GM12874 (cell line): ENCODE data around the gene SPATA13.

ENCODE experiments used
- TF ChIP-seq, protein P1 (sequence below): IDR thresholded peaks from 2 replicates; pipeline ENCODE4 v1.5.1; 2011; ENCODE audit warnings: low read depth, mild to moderate bottlenecking, control low read depth, low read length, moderate library complexity; ENCODE audit not compliant: insufficient read depth

The SPATA13 gene

GRCh38 chr13:24203273-24203672, 42.8 kb downstream of the SPATA13 start:
- TF ChIP-seq, protein P1, sequence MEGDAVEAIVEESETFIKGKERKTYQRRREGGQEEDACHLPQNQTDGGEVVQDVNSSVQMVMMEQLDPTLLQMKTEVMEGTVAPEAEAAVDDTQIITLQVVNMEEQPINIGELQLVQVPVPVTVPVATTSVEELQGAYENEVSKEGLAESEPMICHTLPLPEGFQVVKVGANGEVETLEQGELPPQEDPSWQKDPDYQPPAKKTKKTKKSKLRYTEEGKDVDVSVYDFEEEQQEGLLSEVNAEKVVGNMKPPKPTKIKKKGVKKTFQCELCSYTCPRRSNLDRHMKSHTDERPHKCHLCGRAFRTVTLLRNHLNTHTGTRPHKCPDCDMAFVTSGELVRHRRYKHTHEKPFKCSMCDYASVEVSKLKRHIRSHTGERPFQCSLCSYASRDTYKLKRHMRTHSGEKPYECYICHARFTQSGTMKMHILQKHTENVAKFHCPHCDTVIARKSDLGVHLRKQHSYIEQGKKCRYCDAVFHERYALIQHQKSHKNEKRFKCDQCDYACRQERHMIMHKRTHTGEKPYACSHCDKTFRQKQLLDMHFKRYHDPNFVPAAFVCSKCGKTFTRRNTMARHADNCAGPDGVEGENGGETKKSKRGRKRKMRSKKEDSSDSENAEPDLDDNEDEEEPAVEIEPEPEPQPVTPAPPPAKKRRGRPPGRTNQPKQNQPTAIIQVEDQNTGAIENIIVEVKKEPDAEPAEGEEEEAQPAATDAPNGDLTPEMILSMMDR: no peak

DNA sequence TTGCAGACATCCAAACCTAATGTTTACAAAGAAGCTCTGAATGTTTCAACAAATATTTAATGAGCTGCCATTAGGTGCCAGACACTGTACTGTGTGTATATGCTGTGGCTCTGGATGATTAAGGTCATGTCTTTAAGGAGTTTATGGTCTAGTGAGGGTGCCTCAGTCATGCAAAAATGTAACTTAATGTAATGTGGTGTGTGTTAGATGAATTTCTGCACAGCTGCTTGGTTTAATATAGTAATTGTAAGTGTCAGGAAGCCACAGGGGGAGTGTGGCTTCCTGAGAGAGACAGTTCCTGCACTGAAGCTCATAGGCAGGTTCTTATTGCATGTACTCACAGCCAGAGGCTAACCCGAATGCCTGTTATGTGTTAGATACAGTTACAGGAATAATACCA, 43.3 kb downstream of the SPATA13 start:
- TF ChIP-seq, protein P1: no peak

DNA sequence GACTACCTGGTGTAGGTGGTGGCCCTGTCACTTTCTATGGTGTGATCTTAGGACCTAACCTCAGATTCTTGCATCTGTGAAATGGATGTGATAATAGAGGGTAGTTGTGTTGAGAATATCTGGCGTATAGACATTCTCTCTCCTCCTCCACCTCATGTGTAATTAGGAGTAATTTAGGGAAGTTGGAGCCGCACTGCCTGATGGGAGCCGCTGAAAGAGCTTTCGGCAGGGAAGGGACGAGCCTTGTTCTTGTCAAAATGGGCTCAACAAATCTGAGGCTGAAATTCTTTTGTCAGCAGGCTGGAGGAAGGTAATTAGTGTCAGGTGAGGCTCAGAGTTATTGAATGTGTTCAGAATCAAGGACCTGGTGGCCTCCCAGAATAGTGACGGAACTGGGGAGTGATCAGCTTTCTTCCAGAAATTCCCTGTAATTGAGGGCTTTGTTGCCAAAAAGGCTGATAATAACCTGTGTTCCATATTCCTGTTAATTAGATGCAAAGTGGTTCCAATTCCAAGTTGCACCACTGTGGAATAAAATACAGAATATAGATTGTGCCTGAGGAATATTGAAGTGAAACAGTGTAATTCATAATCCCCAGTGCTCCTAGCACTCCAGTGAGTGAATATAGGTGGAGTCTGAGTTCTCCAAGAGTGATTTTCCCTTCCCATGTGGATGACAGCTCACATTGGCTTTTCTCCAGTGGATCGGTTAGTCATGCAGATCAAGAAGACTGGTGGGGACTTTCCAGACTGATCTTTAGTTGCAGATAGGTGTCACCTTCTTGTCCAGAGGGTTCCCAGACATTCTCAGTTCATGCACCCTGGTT, 47.5 kb downstream of the SPATA13 start:
- TF ChIP-seq, protein P1: no peak

- TF ChIP-seq, protein P1: no peak
Measured at GRCh38 chr13:24209138-24209537, 48.6 kb downstream of the SPATA13 start.

DNA sequence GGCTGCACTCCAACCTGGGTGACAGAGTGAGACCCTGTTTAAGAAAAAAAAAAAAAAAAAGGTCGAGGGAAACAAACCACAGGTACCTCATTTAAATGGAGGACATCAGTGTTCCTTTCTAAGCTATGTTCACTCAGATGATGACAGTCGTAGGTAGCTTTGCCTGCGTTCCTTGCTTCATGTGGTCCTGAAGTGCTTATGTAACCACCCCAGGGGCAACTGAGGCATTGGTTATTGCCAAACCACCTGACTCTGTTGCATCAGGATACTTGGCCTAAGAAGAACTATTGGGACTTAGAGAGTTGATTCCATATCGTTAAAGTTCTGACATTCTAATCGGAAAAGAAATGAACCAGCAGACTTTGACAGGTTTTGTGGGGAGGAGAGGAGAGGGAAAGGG, 51.7 kb downstream of the SPATA13 start:
- TF ChIP-seq, protein P1: no peak

DNA sequence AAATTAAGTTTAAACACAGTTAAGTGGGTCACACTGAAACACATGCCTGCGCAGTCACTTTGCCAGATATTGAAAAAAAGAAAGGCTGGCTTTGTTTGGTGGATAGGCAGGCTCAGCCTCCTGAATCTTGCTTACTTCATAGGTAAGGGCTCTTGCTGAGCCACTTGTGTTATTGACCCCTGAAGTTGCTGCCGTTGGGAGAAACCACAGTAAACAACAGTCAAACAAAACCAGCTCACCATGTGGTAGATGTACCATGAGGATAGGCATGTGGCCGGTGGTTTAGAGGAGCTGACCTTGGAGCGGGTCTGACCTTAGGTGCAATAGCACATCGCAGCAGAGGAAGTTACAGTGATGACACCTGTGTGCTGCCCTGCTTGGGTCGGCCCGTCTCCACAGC, 52.2 kb downstream of the SPATA13 start:
- TF ChIP-seq, protein P1: no peak

DNA sequence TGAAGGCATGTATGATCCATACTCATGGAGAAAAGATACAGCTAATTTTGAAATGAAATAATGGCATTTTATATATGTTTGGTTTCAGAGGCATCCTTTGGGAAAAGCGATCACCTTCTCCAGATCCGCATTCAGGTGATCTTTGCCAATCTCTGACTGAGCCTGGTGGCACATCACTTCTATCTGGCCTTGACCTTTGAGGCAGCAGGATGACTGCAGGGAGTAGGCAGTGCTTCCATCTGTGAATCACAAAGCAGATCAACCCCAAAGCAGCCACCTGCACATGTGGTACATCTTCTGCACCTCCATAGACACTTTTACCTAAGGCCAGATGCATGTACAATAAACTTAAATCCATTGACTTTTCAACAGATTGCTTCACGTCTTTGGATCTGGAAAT, 53.4 kb downstream of the SPATA13 start:
- TF ChIP-seq, protein P1: no peak

- TF ChIP-seq, protein P1: no peak
Measured at GRCh38 chr13:24214528-24214927, 54.0 kb downstream of the SPATA13 start.
